ENCODE measurements around the gene CTR9.

DNA sequence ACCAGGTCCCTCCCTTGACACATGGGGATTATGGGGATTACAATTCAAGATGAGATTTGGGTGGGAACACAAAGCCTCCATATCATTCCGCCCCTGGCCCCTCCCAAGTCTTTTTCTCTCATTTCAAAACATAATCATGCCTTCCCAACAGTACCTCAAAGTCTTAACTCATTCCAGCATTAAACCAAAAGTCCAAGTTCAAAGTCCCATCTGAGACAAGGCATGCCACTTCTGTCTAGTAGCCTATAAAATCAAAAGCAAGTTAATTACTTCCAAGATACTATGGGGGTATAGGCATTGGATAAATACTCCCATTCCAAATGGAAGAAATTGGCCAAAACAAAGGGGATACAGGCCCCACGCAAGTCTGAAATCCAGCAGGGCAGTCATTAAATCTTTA, 77.4 kb downstream of the CTR9 start:
- TF ChIP-seq, protein P1, sequence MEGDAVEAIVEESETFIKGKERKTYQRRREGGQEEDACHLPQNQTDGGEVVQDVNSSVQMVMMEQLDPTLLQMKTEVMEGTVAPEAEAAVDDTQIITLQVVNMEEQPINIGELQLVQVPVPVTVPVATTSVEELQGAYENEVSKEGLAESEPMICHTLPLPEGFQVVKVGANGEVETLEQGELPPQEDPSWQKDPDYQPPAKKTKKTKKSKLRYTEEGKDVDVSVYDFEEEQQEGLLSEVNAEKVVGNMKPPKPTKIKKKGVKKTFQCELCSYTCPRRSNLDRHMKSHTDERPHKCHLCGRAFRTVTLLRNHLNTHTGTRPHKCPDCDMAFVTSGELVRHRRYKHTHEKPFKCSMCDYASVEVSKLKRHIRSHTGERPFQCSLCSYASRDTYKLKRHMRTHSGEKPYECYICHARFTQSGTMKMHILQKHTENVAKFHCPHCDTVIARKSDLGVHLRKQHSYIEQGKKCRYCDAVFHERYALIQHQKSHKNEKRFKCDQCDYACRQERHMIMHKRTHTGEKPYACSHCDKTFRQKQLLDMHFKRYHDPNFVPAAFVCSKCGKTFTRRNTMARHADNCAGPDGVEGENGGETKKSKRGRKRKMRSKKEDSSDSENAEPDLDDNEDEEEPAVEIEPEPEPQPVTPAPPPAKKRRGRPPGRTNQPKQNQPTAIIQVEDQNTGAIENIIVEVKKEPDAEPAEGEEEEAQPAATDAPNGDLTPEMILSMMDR (IDR thresholded peaks at IDR 0.05), result no peak
- no peak for TF ChIP-seq POLR2A (IDR thresholded peaks at IDR 0.05)

All from body of pancreas (tissue), 4 donors.